ENCODE measurements around the gene GSTA5. TPM values are rescaled to one million over a fixed set of nuclear protein-coding genes. Genes with fewer than 3 reads are reported as not detected.
"Not testable (repeated sequence)": the region's sequence is repeated elsewhere in the genome, so short reads cannot be mapped to it uniquely, and the experiment has no call there.

The GSTA5 gene
- total RNA-seq, 1 experiment from 2014 or later = not detected

- no peaks in the 10 kb centered on the region for H3K36me3 ChIP-seq (ENCODE audit: insufficient read depth, low read length)
- peak; percentile 27 for DNase-seq
- H2AFZ ChIP-seq (ENCODE audit: low read length) = no peak overlapping the region
- no peak overlapping the region for H3K9ac ChIP-seq (ENCODE audit: low read length)
- H3K79me2 ChIP-seq (ENCODE audit: low read length) = no peaks in the 10 kb centered on the region
- no peaks in the 10 kb centered on the region for H3K4me1 ChIP-seq (ENCODE audit: low read length)
- no peak overlapping the region for H3K4me3 ChIP-seq (ENCODE audit: low read length)
- H3K9me2 ChIP-seq (replicated peaks; ENCODE audit: insufficient read depth, low read length) = no peaks in the 10 kb centered on the region
- H3K4me2 ChIP-seq (ENCODE audit: low read depth, low read length, poor library complexity, severe bottlenecking) = no peak overlapping the region
- no peaks in the 10 kb centered on the region for H4K20me1 ChIP-seq (ENCODE audit: insufficient read depth, low read depth, low read length)
- H3K27ac ChIP-seq (ENCODE audit: low read length) = no peak overlapping the region
- no peaks in the 10 kb centered on the region for H3K27me3 ChIP-seq (ENCODE audit: low read length)
- no peaks in the 10 kb centered on the region for H3K9me3 ChIP-seq (ENCODE audit: low read length)
Measured at GRCh38 chr6:52876056-52876787, 35.6 kb upstream of the GSTA5 start.

- DNase-seq = peak; percentile 10
- Histone ChIP-seq H3K27ac (ENCODE audit: low read length) (no peak overlapping the region), H3K79me2 (ENCODE audit: low read length) (no peaks in the 10 kb centered on the region), H3K9me3 (ENCODE audit: low read length) (no peaks in the 10 kb centered on the region), H3K4me2 (ENCODE audit: low read depth, low read length, poor library complexity, severe bottlenecking) (no peak overlapping the region), H3K9ac (ENCODE audit: low read length) (no peak overlapping the region), H3K27me3 (ENCODE audit: low read length) (no peaks in the 10 kb centered on the region), H2AFZ (ENCODE audit: low read length) (no peak overlapping the region), H3K9me2 (replicated peaks; ENCODE audit: insufficient read depth, low read length) (no peaks in the 10 kb centered on the region), H3K4me1 (ENCODE audit: low read length) (no peaks in the 10 kb centered on the region), H3K36me3 (ENCODE audit: insufficient read depth, low read length) (no peaks in the 10 kb centered on the region), H3K4me3 (ENCODE audit: low read length) (no peak overlapping the region), H4K20me1 (ENCODE audit: insufficient read depth, low read depth, low read length) (no peaks in the 10 kb centered on the region)
Measured at GRCh38 chr6:52872031-52872430, 31.4 kb upstream of the GSTA5 start.

GRCh38 chr6:52871621-52872020 lies 31.0 kb upstream of the GSTA5 start:
- H3K79me2 ChIP-seq (ENCODE audit: low read length) = no peaks in the 10 kb centered on the region
- no peak overlapping the region for H3K4me3 ChIP-seq (ENCODE audit: low read length)
- H3K9me3 ChIP-seq (ENCODE audit: low read length) = no peaks in the 10 kb centered on the region
- no peaks in the 10 kb centered on the region for H3K9me2 ChIP-seq (replicated peaks; ENCODE audit: insufficient read depth, low read length)
- no peak overlapping the region for H3K27ac ChIP-seq (ENCODE audit: low read length)
- H3K4me1 ChIP-seq (ENCODE audit: low read length) = no peaks in the 10 kb centered on the region
- no peaks in the 10 kb centered on the region for H3K27me3 ChIP-seq (ENCODE audit: low read length)
- H4K20me1 ChIP-seq (ENCODE audit: insufficient read depth, low read depth, low read length) = no peaks in the 10 kb centered on the region
- H3K36me3 ChIP-seq (ENCODE audit: insufficient read depth, low read length) = no peaks in the 10 kb centered on the region
- H2AFZ ChIP-seq (ENCODE audit: low read length) = no peak overlapping the region
- no peak overlapping the region for H3K9ac ChIP-seq (ENCODE audit: low read length)
- H3K4me2 ChIP-seq (ENCODE audit: low read depth, low read length, poor library complexity, severe bottlenecking) = no peak overlapping the region
- peak; percentile 31 for DNase-seq

DNA sequence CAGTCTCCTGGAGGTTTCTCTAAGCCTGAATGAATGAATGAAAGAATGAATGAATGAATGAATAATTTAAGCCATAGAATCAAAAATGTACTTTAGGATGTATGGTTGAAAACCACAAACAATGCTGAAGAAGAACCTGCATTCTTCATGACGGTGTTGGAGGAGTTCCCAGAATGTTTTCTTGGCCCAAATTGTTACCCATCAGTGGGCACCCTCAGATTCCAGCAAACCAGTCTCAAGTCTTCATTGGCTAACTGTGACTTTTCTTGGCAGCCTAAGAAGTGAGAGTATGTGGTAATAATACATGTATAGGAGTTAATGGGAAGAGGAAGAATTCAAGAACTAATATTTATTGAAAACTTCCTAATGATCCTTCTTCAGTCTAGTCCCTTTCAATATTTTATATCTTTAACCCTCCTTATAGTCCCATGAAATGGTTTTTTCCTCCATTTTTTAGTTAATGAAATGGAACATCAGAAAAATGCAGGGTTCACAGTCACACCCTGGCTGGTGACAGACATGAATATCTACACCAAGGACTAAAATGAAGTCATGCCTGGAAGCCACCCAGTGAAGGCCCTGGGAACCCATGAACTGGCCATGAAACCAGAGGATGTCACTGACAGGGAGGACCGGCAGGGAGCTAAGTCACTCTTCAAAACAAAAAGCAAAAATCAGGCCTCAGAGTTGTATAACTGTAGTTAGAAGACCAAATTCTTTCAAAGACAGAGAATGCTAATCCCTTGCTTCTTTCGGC lies 29.9 kb upstream of the GSTA5 start:
- H3K36me3 ChIP-seq (ENCODE audit: insufficient read depth, low read length); H3K79me2 ChIP-seq (ENCODE audit: low read length); H4K20me1 ChIP-seq (ENCODE audit: insufficient read depth, low read depth, low read length); H3K27me3 ChIP-seq (ENCODE audit: low read length); H3K4me2 ChIP-seq (ENCODE audit: low read depth, low read length, poor library complexity, severe bottlenecking); H3K9me2 ChIP-seq (replicated peaks; ENCODE audit: insufficient read depth, low read length); H3K4me1 ChIP-seq (ENCODE audit: low read length); H3K9me3 ChIP-seq (ENCODE audit: low read length); H3K4me3 ChIP-seq (ENCODE audit: low read length); H2AFZ ChIP-seq (ENCODE audit: low read length); H3K27ac ChIP-seq (ENCODE audit: low read length); H3K9ac ChIP-seq (ENCODE audit: low read length): not testable (repeated sequence)
- DNase-seq = peak; percentile 25

- not testable (repeated sequence) for H4K20me1 ChIP-seq (ENCODE audit: insufficient read depth, low read depth, low read length); H3K27ac ChIP-seq (ENCODE audit: low read length); H3K4me2 ChIP-seq (ENCODE audit: low read depth, low read length, poor library complexity, severe bottlenecking); H3K9me2 ChIP-seq (replicated peaks; ENCODE audit: insufficient read depth, low read length); H3K36me3 ChIP-seq (ENCODE audit: insufficient read depth, low read length); H3K27me3 ChIP-seq (ENCODE audit: low read length); H2AFZ ChIP-seq (ENCODE audit: low read length); H3K4me3 ChIP-seq (ENCODE audit: low read length); H3K9me3 ChIP-seq (ENCODE audit: low read length); H3K4me1 ChIP-seq (ENCODE audit: low read length); H3K79me2 ChIP-seq (ENCODE audit: low read length); H3K9ac ChIP-seq (ENCODE audit: low read length)
- peak; percentile 6 for DNase-seq
Measured at GRCh38 chr6:52868899-52869298, 28.3 kb upstream of the GSTA5 start.

DNA sequence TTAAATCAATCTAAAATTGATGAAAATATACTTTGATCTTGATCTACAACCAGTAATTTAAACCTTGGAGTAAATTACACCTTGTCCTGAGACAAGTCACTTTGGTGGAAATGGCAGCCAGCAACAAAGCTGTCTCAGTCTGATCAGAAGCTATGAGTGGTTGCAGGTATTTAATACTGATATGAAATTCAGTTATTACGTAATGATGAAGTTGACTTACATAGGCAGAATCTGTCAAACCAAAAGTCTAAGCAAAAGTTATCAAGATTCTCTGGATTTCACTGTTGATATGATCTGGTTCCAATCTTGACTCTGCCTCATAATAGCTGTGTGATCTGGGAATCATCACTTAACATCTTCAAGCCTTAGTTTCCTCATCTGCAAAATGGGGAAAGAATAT lies 27.6 kb upstream of the GSTA5 start:
- H3K9me3 ChIP-seq (ENCODE audit: low read length) = no peaks in the 10 kb centered on the region
- no peak overlapping the region for H3K9ac ChIP-seq (ENCODE audit: low read length)
- H3K4me1 ChIP-seq (ENCODE audit: low read length) = no peaks in the 10 kb centered on the region
- no peak overlapping the region for H3K4me2 ChIP-seq (ENCODE audit: low read depth, low read length, poor library complexity, severe bottlenecking)
- H4K20me1 ChIP-seq (ENCODE audit: insufficient read depth, low read depth, low read length) = no peaks in the 10 kb centered on the region
- no peaks in the 10 kb centered on the region for H3K36me3 ChIP-seq (ENCODE audit: insufficient read depth, low read length)
- H3K4me3 ChIP-seq (ENCODE audit: low read length) = no peak overlapping the region
- peak; percentile 37 for DNase-seq
- no peaks in the 10 kb centered on the region for H3K27me3 ChIP-seq (ENCODE audit: low read length)
- H3K9me2 ChIP-seq (replicated peaks; ENCODE audit: insufficient read depth, low read length) = no peaks in the 10 kb centered on the region
- no peak overlapping the region for H2AFZ ChIP-seq (ENCODE audit: low read length)
- no peak overlapping the region for H3K27ac ChIP-seq (ENCODE audit: low read length)
- H3K79me2 ChIP-seq (ENCODE audit: low read length) = no peaks in the 10 kb centered on the region

- H3K9me2 ChIP-seq (replicated peaks; ENCODE audit: insufficient read depth, low read length); H3K27me3 ChIP-seq (ENCODE audit: low read length); DNase-seq; H4K20me1 ChIP-seq (ENCODE audit: insufficient read depth, low read depth, low read length); H3K9me3 ChIP-seq (ENCODE audit: low read length); H3K4me3 ChIP-seq (ENCODE audit: low read length); H3K9ac ChIP-seq (ENCODE audit: low read length); H3K36me3 ChIP-seq (ENCODE audit: insufficient read depth, low read length); H3K4me1 ChIP-seq (ENCODE audit: low read length); H2AFZ ChIP-seq (ENCODE audit: low read length); H3K4me2 ChIP-seq (ENCODE audit: low read depth, low read length, poor library complexity, severe bottlenecking); H3K79me2 ChIP-seq (ENCODE audit: low read length); H3K27ac ChIP-seq (ENCODE audit: low read length): not testable (repeated sequence)
Measured at GRCh38 chr6:52861151-52861550, 20.5 kb upstream of the GSTA5 start.

DNA sequence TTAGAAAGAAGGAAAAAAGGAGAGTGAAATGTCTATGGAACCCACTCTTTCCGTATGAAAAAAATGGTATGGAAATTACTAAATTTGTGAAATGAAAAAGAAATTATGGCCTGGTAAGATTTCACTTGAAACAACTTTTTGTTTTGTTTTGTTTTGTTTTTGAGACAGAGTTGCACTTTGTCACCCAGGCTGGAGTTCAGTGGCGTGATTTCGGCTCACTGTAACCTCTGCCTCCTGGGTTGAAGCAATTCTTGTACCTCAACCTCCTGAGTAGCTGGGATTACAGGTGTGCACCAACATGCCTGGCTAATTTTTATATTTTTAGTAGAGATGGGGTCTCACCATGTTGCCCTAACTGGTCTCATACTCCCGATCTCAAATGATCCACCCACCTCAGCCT lies 17.8 kb upstream of the GSTA5 start:
- DNase-seq = no peak
- H2AFZ ChIP-seq (ENCODE audit: low read length) = no peak overlapping the region

More for the DNA sequence above, 17.8 kb upstream of the GSTA5 start:
- Histone ChIP-seq H3K36me3 (ENCODE audit: insufficient read depth, low read length) (no peaks in the 10 kb centered on the region), H3K4me2 (ENCODE audit: low read depth, low read length, poor library complexity, severe bottlenecking) (no peak overlapping the region), H3K27me3 (ENCODE audit: low read length) (no peaks in the 10 kb centered on the region), H3K4me1 (ENCODE audit: low read length) (no peaks in the 10 kb centered on the region), H4K20me1 (ENCODE audit: insufficient read depth, low read depth, low read length) (no peaks in the 10 kb centered on the region), H3K9ac (ENCODE audit: low read length) (no peak overlapping the region), H3K27ac (ENCODE audit: low read length) (no peak overlapping the region), H3K9me3 (ENCODE audit: low read length) (no peaks in the 10 kb centered on the region), H3K9me2 (replicated peaks; ENCODE audit: insufficient read depth, low read length) (no peaks in the 10 kb centered on the region), H3K4me3 (ENCODE audit: low read length) (no peak overlapping the region), H3K79me2 (ENCODE audit: low read length) (no peaks in the 10 kb centered on the region)
